DMS153 treated with DMSO at 0.1 percent for 48 hours (cell line): Measurements from ENCODE around the gene PPP1R17.

Experiments
- DNase-seq: peaks from one replicate; lab custom pipeline; 2025; ENCODE audit not compliant: unreplicated experiment; lab: John Stamatoyannopoulos, UW

Gene PPP1R17

DNA sequence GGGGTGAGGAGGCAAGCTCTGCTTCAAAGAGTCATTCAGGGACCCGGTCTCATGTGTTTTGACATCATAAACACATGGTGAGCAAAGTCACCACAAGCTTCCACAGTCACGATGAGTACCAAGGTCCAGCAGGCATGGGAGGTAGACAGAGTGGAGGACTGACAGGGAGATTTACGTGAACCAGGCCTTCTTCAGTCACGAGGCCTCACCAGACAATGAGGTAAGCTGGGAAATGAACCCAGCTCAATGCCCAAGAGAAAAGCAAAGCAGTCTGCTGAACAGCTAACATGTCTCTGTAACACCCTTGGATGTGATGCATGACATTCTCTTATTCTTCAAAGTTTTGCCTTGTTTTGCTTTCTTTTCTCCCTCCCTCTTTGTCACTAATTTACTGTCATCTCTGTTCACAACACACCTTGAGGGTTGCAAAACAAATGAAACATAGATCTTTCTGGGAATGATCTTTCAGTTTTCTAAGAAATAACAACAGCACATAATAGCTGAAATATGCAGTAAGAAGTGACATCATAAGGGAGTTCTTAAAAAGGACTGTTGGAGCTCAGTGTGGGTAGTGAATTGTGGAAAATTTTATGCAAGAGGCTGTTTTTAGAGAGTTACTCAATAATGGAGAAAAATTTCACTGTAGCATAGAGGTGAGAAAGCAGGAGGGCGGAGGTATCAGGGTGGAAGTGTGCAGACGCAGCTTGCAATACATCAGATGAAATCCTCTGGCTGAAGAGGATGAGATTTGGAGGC is 9.0 kb downstream of the PPP1R17 start:
- DNase-seq: no peak

GRCh38 chr7:31699050-31699449 is 12.0 kb downstream of the PPP1R17 start:
- DNase-seq: no peak

DNA sequence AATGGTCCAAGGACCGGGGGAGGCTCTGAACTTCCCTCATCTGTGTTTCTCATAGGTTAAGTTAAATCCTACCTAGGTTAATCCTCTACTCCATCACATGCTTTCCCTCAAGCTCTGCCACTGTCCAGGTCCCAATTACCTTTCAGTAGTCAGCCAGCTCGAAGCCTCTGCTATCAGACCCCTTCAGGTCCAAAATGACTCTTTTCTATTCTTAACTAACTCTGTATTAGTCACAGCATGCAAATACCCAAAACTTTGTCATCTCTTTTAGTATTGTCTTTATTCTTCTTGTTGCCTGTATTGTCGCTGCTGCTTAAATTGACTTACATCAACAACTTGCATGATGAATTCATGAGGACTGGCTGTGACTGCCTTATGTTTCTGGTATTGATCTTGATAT is 15.3 kb downstream of the PPP1R17 start:
- DNase-seq: no peak

DNA sequence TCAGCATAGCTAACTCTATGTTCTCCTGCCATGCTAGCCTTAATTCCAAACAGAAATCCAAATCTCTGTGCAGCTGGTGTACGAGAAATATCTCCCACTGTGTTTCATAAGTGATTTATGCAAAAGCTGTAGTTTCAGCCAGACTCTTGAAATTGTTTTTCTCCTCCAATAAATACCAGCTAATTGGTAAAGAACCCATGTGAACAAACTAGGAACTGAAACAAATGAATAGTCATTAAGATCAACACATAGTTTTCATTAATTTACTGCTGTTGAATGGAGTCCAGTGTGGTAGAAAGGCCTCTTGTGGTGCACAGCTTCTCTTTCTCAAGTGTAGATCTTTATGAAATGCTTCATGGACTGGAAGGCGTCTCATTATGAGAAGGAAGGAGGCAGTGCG is 18.4 kb downstream of the PPP1R17 start:
- DNase-seq: no peak

GRCh38 chr7:31707089-31707488 is 20.1 kb downstream of the PPP1R17 start:
- no peak for DNase-seq

GRCh38 chr7:31710171-31710570 is 23.2 kb downstream of the PPP1R17 start:
- no peak for DNase-seq

DNA sequence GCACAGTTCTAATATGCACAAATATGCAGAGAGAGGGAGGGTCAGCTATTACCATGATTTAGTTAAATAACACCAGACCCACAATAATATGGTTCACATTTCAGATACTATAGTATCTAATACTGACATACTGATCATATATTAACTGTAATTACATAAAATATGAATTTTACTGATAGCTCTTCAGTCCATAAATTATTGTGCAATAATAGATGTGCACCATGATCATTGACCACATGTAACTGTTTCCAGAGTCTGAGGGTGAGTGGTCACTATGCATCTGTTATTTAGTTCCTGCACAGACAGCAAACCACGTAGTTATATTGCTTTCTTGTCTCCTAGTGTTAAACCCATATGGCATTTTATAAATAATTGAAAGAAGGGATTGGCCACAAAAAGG is 29.3 kb downstream of the PPP1R17 start:
- DNase-seq: no peak

DNA sequence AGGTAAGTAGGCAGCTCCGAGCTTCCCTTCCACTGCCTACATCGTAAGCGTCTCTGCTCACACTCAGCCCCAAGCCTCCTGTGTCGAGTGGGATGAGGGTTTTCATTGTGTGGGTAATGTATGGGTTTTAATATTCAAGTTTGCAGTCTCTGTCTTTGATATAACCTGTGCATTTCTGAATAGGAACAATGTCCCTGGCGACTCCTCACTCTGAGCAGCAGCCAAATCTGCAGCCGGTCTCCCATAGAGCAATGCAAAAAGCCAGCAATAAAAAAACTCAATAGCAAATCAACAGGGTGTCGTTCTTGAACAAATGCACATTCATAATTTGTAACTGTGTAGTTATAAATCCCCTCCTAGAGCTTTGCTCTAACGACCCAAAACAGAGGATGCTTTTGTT is 33.4 kb downstream of the PPP1R17 start:
- DNase-seq: no peak

GRCh38 chr7:31724696-31725095 is 37.7 kb downstream of the PPP1R17 start:
- DNase-seq: no peak

GRCh38 chr7:31729195-31729804 is 42.3 kb downstream of the PPP1R17 start:
- no peak for DNase-seq

DNA sequence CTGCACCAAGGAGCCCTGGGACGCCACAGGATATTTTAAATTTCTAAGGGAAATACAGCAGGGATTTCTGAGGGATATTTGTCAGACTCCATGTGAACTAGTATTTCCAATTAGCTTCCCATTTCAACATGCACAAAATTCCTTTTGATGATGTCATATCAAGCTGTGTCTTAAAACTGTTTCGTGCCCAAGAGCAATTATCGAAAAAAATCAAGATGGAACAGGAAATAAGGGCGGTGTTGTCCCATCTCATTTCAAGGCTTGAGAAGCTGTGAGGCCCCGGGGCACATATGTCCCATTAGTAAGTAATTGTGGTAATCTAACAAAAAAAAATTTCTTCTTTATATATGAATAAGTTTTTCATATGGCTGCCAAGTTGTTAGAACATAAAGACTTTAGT is 47.4 kb downstream of the PPP1R17 start:
- no peak for DNase-seq

GRCh38 chr7:31735991-31736982 is 49.3 kb downstream of the PPP1R17 start:
- peak; percentile 88 for DNase-seq

DNA sequence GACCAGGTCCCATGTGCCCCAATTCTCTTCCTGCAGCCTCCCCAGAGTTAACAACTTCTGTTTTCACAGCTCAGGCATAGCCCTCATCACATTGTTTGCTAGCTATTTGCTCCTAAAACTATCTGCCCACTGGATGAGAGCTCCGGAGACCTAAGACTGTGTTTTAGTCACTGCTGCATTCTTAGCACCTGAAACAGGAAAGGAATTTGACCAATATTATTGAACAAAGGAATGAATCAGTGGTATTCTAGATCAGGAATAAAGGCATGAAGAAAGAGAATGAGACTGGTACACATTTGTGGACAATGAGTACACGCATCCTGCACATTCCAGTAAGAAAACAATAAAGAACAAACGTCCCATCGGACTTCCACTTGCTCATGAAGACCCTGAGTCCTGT is 54.8 kb downstream of the PPP1R17 start:
- DNase-seq: no peak

- peak; percentile 82 for DNase-seq
These were observed 57.4 kb downstream of the PPP1R17 start for GRCh38 chr7:31744294-31744874.

- no peak for DNase-seq
These were observed 60.5 kb downstream of the PPP1R17 start for GRCh38 chr7:31747553-31747952.

DNA sequence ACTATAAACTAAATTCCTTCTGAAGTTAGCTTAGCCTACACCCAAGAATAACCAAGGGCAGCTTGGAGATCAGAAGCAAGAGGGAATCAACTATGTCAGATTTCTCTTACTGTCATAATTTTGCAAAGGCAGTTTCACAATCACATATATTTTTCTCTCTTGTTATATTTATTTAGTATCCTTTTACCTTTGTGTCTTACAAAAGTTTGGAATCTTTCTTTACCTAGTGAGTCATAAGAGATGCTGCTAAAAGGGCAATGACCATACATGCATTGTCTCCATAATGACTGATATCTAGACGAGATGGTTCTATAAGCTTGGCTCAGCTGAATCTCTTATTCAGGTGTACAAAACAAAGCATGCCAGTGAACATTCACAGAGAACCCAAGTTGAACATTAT is 61.1 kb downstream of the PPP1R17 start:
- no peak for DNase-seq

DNA sequence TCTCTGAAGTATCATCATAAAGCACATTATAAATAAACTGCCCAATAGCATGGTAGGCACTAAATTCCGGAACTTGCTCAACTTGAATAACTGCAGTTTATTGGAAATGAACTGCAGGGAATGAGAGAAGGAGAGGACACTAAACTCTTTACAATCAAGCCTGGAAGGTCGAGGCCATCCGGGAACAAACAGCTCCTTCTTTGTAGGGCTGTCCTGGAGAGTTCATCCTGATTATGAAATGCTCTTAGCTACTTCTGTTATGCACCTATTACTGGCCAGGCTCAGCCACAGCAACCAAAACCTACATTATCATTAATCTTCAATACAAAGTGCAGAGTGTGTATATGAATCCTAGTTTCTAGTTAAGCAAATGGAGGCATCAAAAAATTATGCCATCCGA is 64.7 kb downstream of the PPP1R17 start:
- no peak for DNase-seq
